Stimulated activated CD4-positive, alpha-beta T cell treated with anti-CD3 and anti-CD28 coated beads, Interleukin-4, amount 100 ng/mL, for 24 hours (primary cell): ENCODE results near the gene TRIM39.

Experiments used
- DNase-seq: peaks from one replicate; pipeline ENCODE4 v3.0.0-alpha.2; 2020

The TRIM39 gene

GRCh38 chr6:30328397-30328796 lies 1.7 kb downstream of the TRIM39 start:
- no peak for DNase-seq

GRCh38 chr6:30329331-30329730 lies 2.6 kb downstream of the TRIM39 start:
- no peak for DNase-seq

- no peak for DNase-seq
Observed at GRCh38 chr6:30331981-30332380, 5.3 kb downstream of the TRIM39 start.

- DNase-seq: no peak
Observed at GRCh38 chr6:30334075-30334783, 7.5 kb downstream of the TRIM39 start.

GRCh38 chr6:30340589-30341054 lies 13.9 kb downstream of the TRIM39 start:
- DNase-seq: no peak

GRCh38 chr6:30341218-30341617 lies 14.5 kb downstream of the TRIM39 start:
- no peak for DNase-seq

- DNase-seq: no peak
Observed at GRCh38 chr6:30341728-30342127, 15.0 kb downstream of the TRIM39 start.

GRCh38 chr6:30344191-30344867 lies 17.6 kb downstream of the TRIM39 start:
- DNase-seq: no peak

- DNase-seq: peak; percentile 89
Observed at GRCh38 chr6:30344868-30345671, 18.3 kb downstream of the TRIM39 start, which contains the start of gene RPP21. Gene RPP21 (plus strand): TSS chr6:30345156. CDS start chr6:30345172, 16 bp downstream.

- DNase-seq: no peak
Observed at GRCh38 chr6:30345852-30346251, 19.1 kb downstream of the TRIM39 start.

GRCh38 chr6:30348957-30349356 lies 22.2 kb downstream of the TRIM39 start:
- DNase-seq: no peak

GRCh38 chr6:30349421-30350177 lies 22.9 kb downstream of the TRIM39 start:
- DNase-seq: no peak

- no peak for DNase-seq
Observed at GRCh38 chr6:30350524-30350923, 23.8 kb downstream of the TRIM39 start.

GRCh38 chr6:30352550-30352949 lies 25.8 kb downstream of the TRIM39 start:
- DNase-seq: no peak

GRCh38 chr6:30355281-30355680 lies 28.6 kb downstream of the TRIM39 start:
- DNase-seq: no peak

- no peak for DNase-seq
Observed at GRCh38 chr6:30356536-30356935, 29.8 kb downstream of the TRIM39 start.

- DNase-seq: peak; percentile 55
Observed at GRCh38 chr6:30357678-30358540, 31.2 kb downstream of the TRIM39 start.

- DNase-seq: no peak
Observed at GRCh38 chr6:30359276-30359675, 32.5 kb downstream of the TRIM39 start.

- DNase-seq: no peak
Observed at GRCh38 chr6:30360139-30360538, 33.4 kb downstream of the TRIM39 start.

GRCh38 chr6:30361661-30362060 lies 34.9 kb downstream of the TRIM39 start:
- no peak for DNase-seq

GRCh38 chr6:30363459-30363858 lies 36.7 kb downstream of the TRIM39 start:
- DNase-seq: no peak

- DNase-seq: no peak
Observed at GRCh38 chr6:30364591-30364990, 37.9 kb downstream of the TRIM39 start.
